Measurements from ENCODE around the gene INKA2. TPM values are rescaled to one million over a fixed set of nuclear protein-coding genes. Genes with fewer than 3 reads are reported as not detected.
"Not testable (repeated sequence)": the region's sequence is repeated elsewhere in the genome, so short reads cannot be mapped to it uniquely, and the experiment has no call there.

The INKA2 gene
- polyA plus RNA-seq, 4 donors: 1.8 to 4.6 (median 3.0) TPM

GRCh38 chr1:111751906-111752575 is 12.8 kb upstream of the INKA2 start:
- DNase-seq (ENCODE audit: low read depth in 4 of 4, low spot score in 3 of 4): no peak

- no peak for DNase-seq (ENCODE audit: low read depth in 4 of 4, low spot score in 3 of 4)
Measured at GRCh38 chr1:111750856-111751255, 11.7 kb upstream of the INKA2 start.

- no peak for DNase-seq (ENCODE audit: low read depth in 4 of 4, low spot score in 3 of 4)
Measured at GRCh38 chr1:111749628-111750027, 10.4 kb upstream of the INKA2 start.

- DNase-seq (ENCODE audit: low read depth in 4 of 4, low spot score in 3 of 4): no peak
Measured at GRCh38 chr1:111747947-111748346, 8.8 kb upstream of the INKA2 start.

GRCh38 chr1:111747282-111747734 is 8.1 kb upstream of the INKA2 start:
- DNase-seq (ENCODE audit: low read depth in 4 of 4, low spot score in 3 of 4): no peak

- DNase-seq (ENCODE audit: low read depth in 4 of 4, low spot score in 3 of 4): no peak
Measured at GRCh38 chr1:111746614-111746999, 7.4 kb upstream of the INKA2 start.

- no peak for DNase-seq (ENCODE audit: low read depth in 4 of 4, low spot score in 3 of 4)
Measured at GRCh38 chr1:111745675-111746613, 6.7 kb upstream of the INKA2 start.

- DNase-seq (ENCODE audit: low read depth in 4 of 4, low spot score in 3 of 4): no peak
Measured at GRCh38 chr1:111743679-111744101, 4.5 kb upstream of the INKA2 start.

- no peak for DNase-seq (ENCODE audit: low read depth in 4 of 4, low spot score in 3 of 4)
Measured at GRCh38 chr1:111742938-111743549, 3.8 kb upstream of the INKA2 start.

GRCh38 chr1:111742292-111742691 is 3.1 kb upstream of the INKA2 start:
- DNase-seq (ENCODE audit: low read depth in 4 of 4, low spot score in 3 of 4): not testable (repeated sequence)

- DNase-seq (ENCODE audit: low read depth in 4 of 4, low spot score in 3 of 4): peak in 1 of 4 donors; percentile 39
Measured at GRCh38 chr1:111739925-111740765, 950 bp upstream of the INKA2 start.

- peak in 2 of 4 donors; percentile 39 to 53 for DNase-seq (ENCODE audit: low read depth in 4 of 4, low spot score in 3 of 4)
Measured at GRCh38 chr1:111738436-111739193, 580 bp downstream of the INKA2 start.

- no peak for DNase-seq (ENCODE audit: low read depth in 4 of 4, low spot score in 3 of 4)
Measured at GRCh38 chr1:111738133-111738435, 1.1 kb downstream of the INKA2 start.

- DNase-seq (ENCODE audit: low read depth in 4 of 4, low spot score in 3 of 4): no peak
Measured at GRCh38 chr1:111737216-111738132, 1.7 kb downstream of the INKA2 start.

- no peak for DNase-seq (ENCODE audit: low read depth in 4 of 4, low spot score in 3 of 4)
Measured at GRCh38 chr1:111736548-111737215, 2.5 kb downstream of the INKA2 start.

- peak in 1 of 4 donors; percentile 43 for DNase-seq (ENCODE audit: low read depth in 4 of 4, low spot score in 3 of 4)
Measured at GRCh38 chr1:111735858-111736544, 3.2 kb downstream of the INKA2 start.

- no peak for DNase-seq (ENCODE audit: low read depth in 4 of 4, low spot score in 3 of 4)
Measured at GRCh38 chr1:111735321-111735720, 3.9 kb downstream of the INKA2 start.

- no peak for DNase-seq (ENCODE audit: low read depth in 4 of 4, low spot score in 3 of 4)
Measured at GRCh38 chr1:111734856-111735255, 4.3 kb downstream of the INKA2 start.
